Endothelial cell of umbilical vein (primary cell): ENCODE data around the gene KCTD16.

Experiments
- CTCF ChIP-seq, 2 donors: IDR thresholded peaks; 1 replicate in 1 of 2; 2 replicates in 1 of 2; pipeline ENCODE4 v1.5.1; 2011; ENCODE audit warnings: low read length in 2 of 2, mild to moderate bottlenecking in 2 of 2, moderate library complexity in 2 of 2, control low read depth in 1 of 2, inconsistent platforms in 1 of 2, low read depth in 1 of 2; ENCODE audit not compliant: insufficient read depth in 1 of 2; ENCODE audit errors: extremely low read depth in 1 of 2
- POLR2AphosphoS5 ChIP-seq: IDR thresholded peaks from 2 replicates; pipeline ENCODE4 v1.6.1; 2012; ENCODE audit warnings: low read depth, mild to moderate bottlenecking, control low read depth, low read length, moderate library complexity; ENCODE audit not compliant: insufficient read depth

- no peak for TF ChIP-seq CTCF (IDR thresholded peaks at IDR 0.05; ENCODE audit: extremely low read depth in 1 of 2, insufficient read depth in 1 of 2, low read depth in 1 of 2, low read length in 2 of 2)
- no peak for TF ChIP-seq POLR2AphosphoS5
Observed at GRCh38 chr5:144139586-144139985, 31.1 kb upstream of the KCTD16 start.
